IMR-90 (cell line): ENCODE results near the gene CAMKMT. TPM values are rescaled to one million over a fixed set of nuclear protein-coding genes. Genes with fewer than 3 reads are reported as not detected.

Source experiments
- ATAC-seq: fragments of 200-7000 bp; cut with Tn5 transposase; 2 replicates; pipeline ENCODE4 v1.9.1; 2020; ENCODE audit warnings: low read depth, mild to moderate bottlenecking, moderate library complexity
- BruUV-seq: library from RNA; stranded (reverse); fragments of 400-500 nt; replicated peaks from 2 replicates; lab custom pipeline; 2021; lab: Mats Ljungman, UMichigan
- CTCF ChIA-PET: fragments of 300-600 bp; formaldehyde crosslinking; extraction: SDS; loops from one replicate; lab custom pipeline; 2021; ENCODE audit warnings: antibody characterized with exemption; lab: Yijun Ruan, JAX
- POLR2A ChIA-PET: fragments of 300-600 bp; sonication (Branson Sonifier 250); formaldehyde crosslinking; loops from one replicate; lab custom pipeline; 2022; ENCODE audit warnings: antibody characterized with exemption; ENCODE audit not compliant: unreplicated experiment; lab: Charles Lee
- DNase-seq: peaks from one replicate; pipeline ENCODE4 v3.0.0; 2013
- H2AFZ ChIP-seq: replicated peaks from 2 replicates; pipeline ENCODE3; 2013; ENCODE audit warnings: low read length, mild to moderate bottlenecking; ENCODE audit not compliant: poor library complexity
- H2AK5ac ChIP-seq: 2 replicates; pipeline ENCODE4 v1.6.1; 2013; ENCODE audit warnings: low read depth, low read length, inconsistent platforms
- H2AK9ac ChIP-seq: replicated peaks from 2 replicates; pipeline ENCODE3; 2013; ENCODE audit warnings: mild to moderate bottlenecking, low read depth, low read length, moderate library complexity; ENCODE audit not compliant: poor library complexity
- H2BK120ac ChIP-seq: 2 replicates; pipeline ENCODE4 v1.6.1; 2013; ENCODE audit warnings: low read depth, low read length, inconsistent platforms
- H2BK15ac ChIP-seq: 3 replicates; pipeline ENCODE4 v1.6.1; 2013; ENCODE audit warnings: low read depth, low read length, inconsistent platforms
- H2BK20ac ChIP-seq: 2 replicates; pipeline ENCODE4 v1.6.1; 2013; ENCODE audit warnings: low read depth, mild to moderate bottlenecking, inconsistent platforms, low read length, moderate library complexity
- H2BK5ac ChIP-seq: 2 replicates; pipeline ENCODE4 v1.6.1; 2013; ENCODE audit warnings: mild to moderate bottlenecking, low read depth, low read length, inconsistent platforms; ENCODE audit not compliant: poor library complexity, severe bottlenecking
- H3K14ac ChIP-seq: replicated peaks from 2 replicates; pipeline ENCODE4 v1.6.1; 2013; ENCODE audit warnings: low read depth, low read length, inconsistent platforms
- H3K18ac ChIP-seq: 2 replicates; pipeline ENCODE4 v1.6.1; 2013; ENCODE audit warnings: low read depth, low read length, control low read depth
- H3K23ac ChIP-seq: 2 replicates; pipeline ENCODE4 v1.6.1; 2013; ENCODE audit warnings: low read depth, low read length, inconsistent platforms
- H3K27ac ChIP-seq: 2 replicates; pipeline ENCODE4 v1.5.1; 2013; ENCODE audit warnings: mild to moderate bottlenecking, control low read depth, low read length; ENCODE audit not compliant: insufficient read depth
- H3K27me3 ChIP-seq: 2 replicates; pipeline ENCODE4 v1.6.1; 2013; ENCODE audit warnings: low read length; ENCODE audit not compliant: control insufficient read depth, insufficient read depth
- H3K36me3 ChIP-seq: 2 replicates; pipeline ENCODE4 v1.6.1; 2013; ENCODE audit warnings: low read length, mixed read lengths; ENCODE audit not compliant: control insufficient read depth, insufficient read depth
- H3K4ac ChIP-seq: 2 replicates; pipeline ENCODE4 v1.6.1; 2013; ENCODE audit warnings: low read depth, low read length, inconsistent platforms
- H3K4me1 ChIP-seq: 2 replicates; pipeline ENCODE4 v1.6.1; 2013; ENCODE audit warnings: low read length, mixed read lengths; ENCODE audit not compliant: control insufficient read depth, insufficient read depth
- H3K4me2 ChIP-seq: 2 replicates; pipeline ENCODE4 v1.6.1; 2013; ENCODE audit warnings: low read depth, mild to moderate bottlenecking, control low read depth, low read length, moderate library complexity
- H3K4me3 ChIP-seq: 2 replicates; pipeline ENCODE4 v1.5.1; 2013; ENCODE audit warnings: low read depth, mild to moderate bottlenecking, control low read depth, low read length, moderate library complexity; ENCODE audit not compliant: insufficient read depth
- H3K56ac ChIP-seq: 2 replicates; pipeline ENCODE4 v1.6.1; 2013; ENCODE audit warnings: low read length, inconsistent platforms; ENCODE audit not compliant: insufficient read depth; ENCODE audit errors: extremely low read depth
- H3K79me1 ChIP-seq, 2 experiments: 2 replicates each; pipeline ENCODE4 v1.6.1; 2013; ENCODE audit warnings: low read length in 2 of 2, inconsistent platforms in 1 of 2, low read depth in 1 of 2
- H3K9ac ChIP-seq: 2 replicates; pipeline ENCODE4 v1.6.1; 2013; ENCODE audit warnings: low read depth, low read length, control low read depth
- H3K9me1 ChIP-seq: 2 replicates; pipeline ENCODE4 v1.6.1; 2013; ENCODE audit warnings: low read length, inconsistent platforms; ENCODE audit not compliant: insufficient read depth
- H3K9me3 ChIP-seq: 2 replicates; pipeline ENCODE4 v1.6.1; 2013; ENCODE audit warnings: low read length; ENCODE audit not compliant: control insufficient read depth, insufficient read depth
- H4K20me1 ChIP-seq: 2 replicates; pipeline ENCODE4 v1.6.1; 2013; ENCODE audit warnings: low read length, inconsistent platforms; ENCODE audit not compliant: insufficient read depth
- H4K5ac ChIP-seq: 2 replicates; pipeline ENCODE4 v1.6.1; 2013; ENCODE audit warnings: mild to moderate bottlenecking, low read depth, low read length, control low read depth
- H4K8ac ChIP-seq, 2 experiments: 2 replicates each; pipeline ENCODE4 v1.6.1; 2013; ENCODE audit warnings: low read depth in 2 of 2, low read length in 2 of 2, control low read depth in 1 of 2, inconsistent platforms in 1 of 2
- H4K91ac ChIP-seq: 2 replicates; pipeline ENCODE4 v1.6.1; 2013; ENCODE audit warnings: low read depth, low read length, inconsistent platforms; ENCODE audit not compliant: insufficient read depth
- BHLHE40 ChIP-seq: fragments of 150-350 bp; IDR thresholded peaks from 2 replicates; pipeline ENCODE4 v1.6.1; 2016; ENCODE audit warnings: mild to moderate bottlenecking, low read depth, low read length
- CEBPB ChIP-seq: IDR thresholded peaks from 2 replicates; pipeline ENCODE4 v1.6.1; 2012; ENCODE audit warnings: low read depth, low read length, improper control_type of control experiment
- CHD1 ChIP-seq: IDR thresholded peaks from 2 replicates; pipeline ENCODE4 v1.6.1; 2012; ENCODE audit warnings: low read depth, low read length, improper control_type of control experiment
- CTCF ChIP-seq: conservative IDR thresholded peaks from 2 replicates; pipeline ENCODE4 v1.5.1; 2012; ENCODE audit warnings: mild to moderate bottlenecking, low read depth, low read length, improper control_type of control experiment
- FOS ChIP-seq: fragments of 150-350 bp; IDR thresholded peaks from 2 replicates; pipeline ENCODE4 v1.6.1; 2016; ENCODE audit warnings: low read depth, low read length
- MAFK ChIP-seq: IDR thresholded peaks from 2 replicates; pipeline ENCODE4 v1.6.1; 2012; ENCODE audit warnings: low read depth, low read length, improper control_type of control experiment
- MAZ ChIP-seq: IDR thresholded peaks from 2 replicates; pipeline ENCODE4 v1.6.1; 2012; ENCODE audit warnings: low read depth, mild to moderate bottlenecking, low read length, improper control_type of control experiment, moderate library complexity, borderline replicate concordance
- MXI1 ChIP-seq: IDR thresholded peaks from 2 replicates; pipeline ENCODE4 v1.6.1; 2012; ENCODE audit warnings: low read depth, mild to moderate bottlenecking, low read length, moderate library complexity, borderline replicate concordance
- NFE2L2 ChIP-seq: fragments of 150-350 bp; IDR thresholded peaks from 2 replicates; pipeline ENCODE4 v1.6.1; 2016; ENCODE audit warnings: low read depth, mild to moderate bottlenecking, low read length
- POLR2A ChIP-seq: IDR thresholded peaks from 2 replicates; pipeline ENCODE4 v1.6.1; 2012; ENCODE audit warnings: mild to moderate bottlenecking, low read depth, low read length
- RAD21 ChIP-seq: IDR thresholded peaks from 2 replicates; pipeline ENCODE4 v1.6.1; 2012; ENCODE audit warnings: low read length, improper control_type of control experiment
- RCOR1 ChIP-seq: IDR thresholded peaks from 2 replicates; pipeline ENCODE4 v1.6.1; 2012; ENCODE audit warnings: mild to moderate bottlenecking, low read length, improper control_type of control experiment; ENCODE audit not compliant: insufficient replicate concordance
- RFX5 ChIP-seq: IDR thresholded peaks from 2 replicates; pipeline ENCODE4 v1.8.0; 2012; ENCODE audit warnings: low read depth, mild to moderate bottlenecking, low read length, moderate library complexity
- SMC3 ChIP-seq: fragments of 150-350 bp; IDR thresholded peaks from 2 replicates; pipeline ENCODE4 v1.6.1; 2016; ENCODE audit warnings: low read depth, mild to moderate bottlenecking, antibody characterized with exemption, low read length, moderate library complexity
- WGBS, 2 experiments: methylation state at CpG; one replicate each; pipeline versions ENCODE4 v1.1.5 to v1.1.7; 2013; ENCODE audit warnings: missing lambda C conversion rate in 2 of 2; ENCODE audit not compliant: insufficient read length in 1 of 2; ENCODE audit errors: extremely low coverage in 2 of 2; 5-methylcytosine and 5-hydroxymethylcytosine counted together
- dilution Hi-C: fragments of 300-500 bp; cut with HindIII; formaldehyde crosslinking; loops from one replicate; pipeline ENCODE4 v1.14.3; 2018; ENCODE audit warnings: low sequenced_read_pairs; ENCODE audit not compliant: unreplicated experiment
- in situ Hi-C: fragments of 300-500 bp; cut with MboI; formaldehyde crosslinking; loops from 3 replicates; pipeline ENCODE4 v1.14.3; 2019; ENCODE audit warnings: low sequenced_read_pairs, inconsistent platforms, mixed read lengths
- intact Hi-C: fragments of 100-400 bp; cut with micrococcal nuclease; formaldehyde crosslinking; loops from 2 replicates; pipeline ENCODE4 v1.10.0; 2022
- polyA plus RNA-seq, 3 experiments: library from polyadenylated mRNA; depleted of rRNA; stranded (reverse); fragments of >200 nt; gene quantifications; 2 replicates each; pipeline ENCODE4 v1.2.3, GENCODE V29; 2012; ENCODE audit warnings: low replicate concordance in 1 of 3
- total RNA-seq: library from RNA; depleted of rRNA; stranded (reverse); fragments of >200 nt; gene quantifications from 2 replicates; pipeline ENCODE4 v1.2.3, GENCODE V29; 2012
- TF ChIP-seq, protein P1 (sequence below): fragments of 150-350 bp; IDR thresholded peaks from 2 replicates; pipeline ENCODE4 v1.6.1; 2016; ENCODE audit warnings: low read depth, mild to moderate bottlenecking, low read length, moderate library complexity, borderline replicate concordance
- TF ChIP-seq, protein P2 (sequence below): fragments of 150-350 bp; IDR thresholded peaks from 2 replicates; pipeline ENCODE4 v1.6.1; 2017; ENCODE audit warnings: mild to moderate bottlenecking, antibody characterized with exemption, low read length, low read depth

Gene CAMKMT
- total and polyA plus RNA-seq, 2 of the 4 experiments (the other 2 are of a cell fraction): 4.4 to 6.8 TPM

DNA sequence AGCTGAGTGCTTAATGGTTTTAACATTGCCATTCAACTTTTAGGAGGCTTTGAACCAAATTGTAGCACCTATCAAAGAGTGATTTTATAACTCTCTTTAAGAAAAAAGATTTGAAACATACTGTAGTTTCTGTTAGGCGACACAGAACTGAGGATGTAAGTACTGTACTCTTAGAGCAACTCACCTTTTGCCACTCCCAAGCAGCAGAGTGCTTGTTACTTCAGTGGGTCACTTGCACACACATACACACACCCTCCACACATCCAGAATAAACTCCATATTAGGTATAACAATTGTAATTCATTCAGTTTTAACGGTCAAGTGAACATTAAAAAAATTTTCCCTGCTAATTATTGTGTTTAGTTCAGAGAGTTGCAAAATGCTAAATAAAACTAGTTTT, 118.3 kb downstream of the CAMKMT start:
- no TSS peak for BruUV-seq
- Histone ChIP-seq H3K14ac (no peak overlapping the region), H4K20me1 (no peaks in the 10 kb centered on the region), H3K4me2 (no peak overlapping the region), H2BK15ac (no peak overlapping the region), H2BK120ac (no peak overlapping the region), H3K9me3 (no peaks in the 10 kb centered on the region), H4K91ac (no peak overlapping the region), H3K23ac (no peak overlapping the region), H4K5ac (no peak overlapping the region), H3K4me1 (no peaks in the 10 kb centered on the region), H3K18ac (no peak overlapping the region), H2BK5ac (no peak overlapping the region), H3K4ac (no peak overlapping the region), H3K27ac (no peak overlapping the region), H3K56ac (no peak overlapping the region), H2BK20ac (no peak overlapping the region), H3K36me3 (no peaks in the 10 kb centered on the region), H3K9me1 (no peaks in the 10 kb centered on the region), H2AFZ (no peak overlapping the region), H3K79me1 (no peaks in the 10 kb centered on the region; a peak in 1 of 4 replicates), H2AK5ac (no peak overlapping the region), H3K27me3 (no peaks in the 10 kb centered on the region), H2AK9ac (no peak overlapping the region), H4K8ac (no peak overlapping the region), H3K4me3 (no peak overlapping the region), H3K9ac (no peak overlapping the region)
- DNase-seq (no peak), ATAC-seq (no peak)
- WGBS, 2 experiments: no CpG with 5 or more reads among the region's 2 CpGs
- intact Hi-C loops (no loop called here), dilution Hi-C loops (no loop called here), in situ Hi-C loops (loop anchor here (25.0 kb wide), 1 partner anchor 482 kb away; no protein-coding TSS in a partner anchor)
- ChIA-PET CTCF (interaction anchor here (0.5 to 1.9 kb wide), 44 partner anchors 10 to 1128 kb away, joined by 3 to 28 read pairs (median 4); no protein-coding TSS in a partner anchor), POLR2A (no interaction called here)
- no peak for TF ChIP-seq BHLHE40
- TF ChIP-seq, protein P1, sequence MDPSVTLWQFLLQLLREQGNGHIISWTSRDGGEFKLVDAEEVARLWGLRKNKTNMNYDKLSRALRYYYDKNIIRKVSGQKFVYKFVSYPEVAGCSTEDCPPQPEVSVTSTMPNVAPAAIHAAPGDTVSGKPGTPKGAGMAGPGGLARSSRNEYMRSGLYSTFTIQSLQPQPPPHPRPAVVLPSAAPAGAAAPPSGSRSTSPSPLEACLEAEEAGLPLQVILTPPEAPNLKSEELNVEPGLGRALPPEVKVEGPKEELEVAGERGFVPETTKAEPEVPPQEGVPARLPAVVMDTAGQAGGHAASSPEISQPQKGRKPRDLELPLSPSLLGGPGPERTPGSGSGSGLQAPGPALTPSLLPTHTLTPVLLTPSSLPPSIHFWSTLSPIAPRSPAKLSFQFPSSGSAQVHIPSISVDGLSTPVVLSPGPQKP: no peak
- no peak for TF ChIP-seq NFE2L2
- TF ChIP-seq FOS: no peak
- no peak for TF ChIP-seq SMC3
- no peak for TF ChIP-seq RAD21
- TF ChIP-seq RCOR1: no peak
- no peak for TF ChIP-seq CHD1
- no peak for TF ChIP-seq RFX5
- TF ChIP-seq MXI1: no peak
- no peak for TF ChIP-seq POLR2A
- TF ChIP-seq, protein P2, sequence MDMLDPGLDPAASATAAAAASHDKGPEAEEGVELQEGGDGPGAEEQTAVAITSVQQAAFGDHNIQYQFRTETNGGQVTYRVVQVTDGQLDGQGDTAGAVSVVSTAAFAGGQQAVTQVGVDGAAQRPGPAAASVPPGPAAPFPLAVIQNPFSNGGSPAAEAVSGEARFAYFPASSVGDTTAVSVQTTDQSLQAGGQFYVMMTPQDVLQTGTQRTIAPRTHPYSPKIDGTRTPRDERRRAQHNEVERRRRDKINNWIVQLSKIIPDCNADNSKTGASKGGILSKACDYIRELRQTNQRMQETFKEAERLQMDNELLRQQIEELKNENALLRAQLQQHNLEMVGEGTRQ: no peak
- TF ChIP-seq MAFK: no peak
- no peak for TF ChIP-seq CEBPB
- TF ChIP-seq CTCF: no peak
- no peak for TF ChIP-seq MAZ
